Stomach (tissue), 4 donors: ENCODE results near the gene KCNH8.

ENCODE experiments used
- POLR2A ChIP-seq, 4 donors: fragments of 450-650 bp; IDR thresholded peaks; one replicate each; pipeline ENCODE4 v1.6.1; 2016; ENCODE audit warnings: antibody characterized with exemption in 4 of 4, control low read depth in 2 of 4, mild to moderate bottlenecking in 1 of 4, moderate library complexity in 1 of 4
- POLR2AphosphoS5 ChIP-seq, 3 donors: sonication (generic); formaldehyde crosslinking; IDR thresholded peaks; one replicate each; pipeline ENCODE4 v1.6.1; 2016; ENCODE audit warnings: antibody characterized with exemption in 3 of 3
- TF ChIP-seq, protein P1 (sequence below), 7 experiments: fragments of 450-650 bp in 4 of 7; fragments of 200-600 bp in 3 of 7; sonication (generic) in 3 of 7; IDR thresholded peaks; one replicate each; pipeline ENCODE4 v1.5.1; 2016 to 2019; ENCODE audit warnings: antibody characterized with exemption in 7 of 7, control low read depth in 2 of 7, mild to moderate bottlenecking in 1 of 7

DNA sequence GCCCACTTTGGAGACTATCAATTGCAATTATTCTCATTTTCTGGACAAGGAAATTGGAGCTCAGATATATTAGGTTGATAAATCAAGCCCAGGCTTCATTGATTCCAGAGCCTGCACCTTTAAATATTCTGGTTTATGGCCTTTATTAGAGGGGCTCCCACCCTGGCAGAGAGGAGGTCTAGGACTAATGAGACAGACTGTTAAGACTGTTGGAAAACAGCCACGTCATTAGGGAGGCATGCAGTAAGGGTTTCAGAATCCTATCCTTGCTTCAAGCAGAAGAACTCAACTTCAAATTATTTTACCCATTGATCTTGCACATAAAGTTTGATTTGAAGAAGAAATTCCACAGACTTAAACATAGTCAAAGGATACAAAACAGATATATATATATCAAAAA, 33.8 kb upstream of the KCNH8 start:
- TF ChIP-seq POLR2A (IDR thresholded peaks at IDR 0.05) (no peak), POLR2AphosphoS5 (IDR thresholded peaks at IDR 0.05) (no peak)
- TF ChIP-seq, protein P1, sequence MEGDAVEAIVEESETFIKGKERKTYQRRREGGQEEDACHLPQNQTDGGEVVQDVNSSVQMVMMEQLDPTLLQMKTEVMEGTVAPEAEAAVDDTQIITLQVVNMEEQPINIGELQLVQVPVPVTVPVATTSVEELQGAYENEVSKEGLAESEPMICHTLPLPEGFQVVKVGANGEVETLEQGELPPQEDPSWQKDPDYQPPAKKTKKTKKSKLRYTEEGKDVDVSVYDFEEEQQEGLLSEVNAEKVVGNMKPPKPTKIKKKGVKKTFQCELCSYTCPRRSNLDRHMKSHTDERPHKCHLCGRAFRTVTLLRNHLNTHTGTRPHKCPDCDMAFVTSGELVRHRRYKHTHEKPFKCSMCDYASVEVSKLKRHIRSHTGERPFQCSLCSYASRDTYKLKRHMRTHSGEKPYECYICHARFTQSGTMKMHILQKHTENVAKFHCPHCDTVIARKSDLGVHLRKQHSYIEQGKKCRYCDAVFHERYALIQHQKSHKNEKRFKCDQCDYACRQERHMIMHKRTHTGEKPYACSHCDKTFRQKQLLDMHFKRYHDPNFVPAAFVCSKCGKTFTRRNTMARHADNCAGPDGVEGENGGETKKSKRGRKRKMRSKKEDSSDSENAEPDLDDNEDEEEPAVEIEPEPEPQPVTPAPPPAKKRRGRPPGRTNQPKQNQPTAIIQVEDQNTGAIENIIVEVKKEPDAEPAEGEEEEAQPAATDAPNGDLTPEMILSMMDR (IDR thresholded peaks at IDR 0.05): no peak
